Hippocampal formation (tissue), 2 donors: ENCODE results near the gene NTRK1.
"Not testable (repeated sequence)": the region's sequence is repeated elsewhere in the genome, so short reads cannot be mapped to it uniquely, and the experiment has no call there.

ENCODE experiments used
- DNase-seq, 2 donors: peaks; one replicate each; lab custom pipeline; 2025; lab: John Stamatoyannopoulos, UW

The NTRK1 gene

GRCh38 chr1:156913809-156914387, 53.2 kb downstream of the NTRK1 start:
- no peak for DNase-seq

GRCh38 chr1:156914440-156914856, 53.8 kb downstream of the NTRK1 start:
- no peak for DNase-seq

- peak; percentile 13 to 19 for DNase-seq
These were observed 59.8 kb downstream of the NTRK1 start, which contains the start of gene LRRC71 for GRCh38 chr1:156920233-156921052. TSS of gene LRRC71 (plus strand) at chr1:156920632. CDS start at chr1:156920804, 172 bp downstream.

GRCh38 chr1:156921053-156921529, 60.4 kb downstream of the NTRK1 start:
- no peak for DNase-seq

- no peak for DNase-seq
These were observed 62.5 kb downstream of the NTRK1 start for GRCh38 chr1:156922986-156923669.

- no peak for DNase-seq
These were observed 63.2 kb downstream of the NTRK1 start for GRCh38 chr1:156923670-156924477.

- no peak for DNase-seq
These were observed 64.0 kb downstream of the NTRK1 start for GRCh38 chr1:156924478-156925153.

GRCh38 chr1:156925154-156926010, 64.7 kb downstream of the NTRK1 start:
- no peak for DNase-seq

GRCh38 chr1:156926175-156926574, 65.5 kb downstream of the NTRK1 start:
- no peak for DNase-seq

- DNase-seq: not testable (repeated sequence)
These were observed 66.0 kb downstream of the NTRK1 start for GRCh38 chr1:156926695-156927094.

GRCh38 chr1:156927215-156928042, 66.8 kb downstream of the NTRK1 start:
- DNase-seq: no peak

- DNase-seq: no peak
These were observed 67.5 kb downstream of the NTRK1 start for GRCh38 chr1:156928043-156928602.

GRCh38 chr1:156929596-156930238, 69.1 kb downstream of the NTRK1 start:
- DNase-seq: no peak

- no peak for DNase-seq
These were observed 69.8 kb downstream of the NTRK1 start for GRCh38 chr1:156930483-156930882.
